22Rv1 (cell line): ENCODE results near the gene RNF180.

Source experiments
- CTCF ChIP-seq: fragments of 450-650 bp; IDR thresholded peaks from 2 replicates; pipeline ENCODE4 v1.5.1; 2017; ENCODE audit warnings: mild to moderate bottlenecking
- ZFX ChIP-seq: fragments of 450-650 bp; IDR thresholded peaks from 2 replicates; pipeline ENCODE4 v1.6.1; 2017; ENCODE audit warnings: antibody characterized with exemption, borderline replicate concordance

GRCh38 chr5:64285188-64286130, 119.8 kb downstream of the RNF180 start:
- no peak for TF ChIP-seq CTCF
- TF ChIP-seq ZFX: no peak
